ENCODE measurements around the gene KIF25.

DNA sequence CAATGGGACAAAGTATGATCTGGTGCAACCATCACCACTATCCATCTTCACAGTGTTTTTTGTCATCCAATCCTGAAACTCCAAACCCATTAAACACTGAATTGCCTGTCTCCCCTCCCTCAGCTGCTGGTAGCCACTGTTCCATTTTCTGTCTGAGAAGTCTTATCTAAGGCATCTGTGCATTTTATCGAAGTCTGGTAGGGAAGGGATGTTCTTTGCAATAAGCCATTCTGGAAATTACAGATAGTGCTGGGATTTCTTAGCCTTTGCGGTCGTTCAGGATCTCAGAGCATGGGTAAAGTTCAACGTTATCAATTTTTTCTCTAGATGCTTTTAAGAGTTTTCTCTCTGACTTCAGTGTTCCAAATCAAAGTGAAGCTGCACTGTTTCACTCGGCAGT, 24.1 kb downstream of the KIF25 start:
- TF ChIP-seq, protein P1, sequence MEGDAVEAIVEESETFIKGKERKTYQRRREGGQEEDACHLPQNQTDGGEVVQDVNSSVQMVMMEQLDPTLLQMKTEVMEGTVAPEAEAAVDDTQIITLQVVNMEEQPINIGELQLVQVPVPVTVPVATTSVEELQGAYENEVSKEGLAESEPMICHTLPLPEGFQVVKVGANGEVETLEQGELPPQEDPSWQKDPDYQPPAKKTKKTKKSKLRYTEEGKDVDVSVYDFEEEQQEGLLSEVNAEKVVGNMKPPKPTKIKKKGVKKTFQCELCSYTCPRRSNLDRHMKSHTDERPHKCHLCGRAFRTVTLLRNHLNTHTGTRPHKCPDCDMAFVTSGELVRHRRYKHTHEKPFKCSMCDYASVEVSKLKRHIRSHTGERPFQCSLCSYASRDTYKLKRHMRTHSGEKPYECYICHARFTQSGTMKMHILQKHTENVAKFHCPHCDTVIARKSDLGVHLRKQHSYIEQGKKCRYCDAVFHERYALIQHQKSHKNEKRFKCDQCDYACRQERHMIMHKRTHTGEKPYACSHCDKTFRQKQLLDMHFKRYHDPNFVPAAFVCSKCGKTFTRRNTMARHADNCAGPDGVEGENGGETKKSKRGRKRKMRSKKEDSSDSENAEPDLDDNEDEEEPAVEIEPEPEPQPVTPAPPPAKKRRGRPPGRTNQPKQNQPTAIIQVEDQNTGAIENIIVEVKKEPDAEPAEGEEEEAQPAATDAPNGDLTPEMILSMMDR (IDR thresholded peaks at IDR 0.05), result no peak
- TF ChIP-seq EP300 (IDR thresholded peaks at IDR 0.05), result no peak
- no peak for TF ChIP-seq POLR2A (IDR thresholded peaks at IDR 0.05)
